RWPE2 (cell line): ENCODE results near the gene SLC44A1.

Experiments
- ATAC-seq: fragments of 200-7000 bp; cut with Tn5 transposase; 3 replicates; pipeline ENCODE4 v1.9.1; 2021; ENCODE audit warnings: low read depth
- DNase-seq: peaks from one replicate; pipeline ENCODE4 v3.0.0-alpha.2; 2020; ENCODE audit warnings: low spot score
- H3K27ac ChIP-seq: fragments of 450-650 bp; 2 replicates; pipeline ENCODE4 v1.5.1; 2017; ENCODE audit warnings: mild to moderate bottlenecking; ENCODE audit not compliant: poor library complexity, severe bottlenecking
- H3K27me3 ChIP-seq: fragments of 250-450 bp; sonication (Bioruptor Pico); 2 replicates; pipeline ENCODE4 v1.5.1; 2021; ENCODE audit warnings: mild to moderate bottlenecking, moderate library complexity; ENCODE audit not compliant: insufficient read depth, poor library complexity, severe bottlenecking
- H3K36me3 ChIP-seq: fragments of 250-450 bp; sonication (Bioruptor Pico); 2 replicates; pipeline ENCODE4 v1.5.1; 2020; ENCODE audit warnings: low read depth, mild to moderate bottlenecking, moderate library complexity
- H3K4me1 ChIP-seq: fragments of 250-450 bp; sonication (Bioruptor Pico); 2 replicates; pipeline ENCODE4 v1.5.1; 2021; ENCODE audit warnings: mild to moderate bottlenecking, moderate library complexity; ENCODE audit not compliant: insufficient read depth, poor library complexity, severe bottlenecking
- H3K4me3 ChIP-seq: fragments of 250-450 bp; sonication (Bioruptor Pico); 2 replicates; pipeline ENCODE4 v1.5.1; 2021; ENCODE audit warnings: mild to moderate bottlenecking, moderate library complexity; ENCODE audit not compliant: severe bottlenecking
- H3K9me3 ChIP-seq: fragments of 250-450 bp; sonication (Bioruptor Pico); 2 replicates; pipeline ENCODE4 v1.5.1; 2021; ENCODE audit warnings: mild to moderate bottlenecking, moderate library complexity; ENCODE audit not compliant: severe bottlenecking
- TF ChIP-seq, protein P1 (sequence below): fragments of 450-650 bp; IDR thresholded peaks from one replicate; pipeline ENCODE4 v1.5.1; 2017; ENCODE audit warnings: mild to moderate bottlenecking, moderate library complexity; ENCODE audit not compliant: poor library complexity, severe bottlenecking

Gene SLC44A1

GRCh38 chr9:105452185-105452584 is 207.7 kb downstream of the SLC44A1 start:
- H3K27ac ChIP-seq: no peak overlapping the region
- no peaks in the 10 kb centered on the region for H3K27me3 ChIP-seq
- TF ChIP-seq, protein P1, sequence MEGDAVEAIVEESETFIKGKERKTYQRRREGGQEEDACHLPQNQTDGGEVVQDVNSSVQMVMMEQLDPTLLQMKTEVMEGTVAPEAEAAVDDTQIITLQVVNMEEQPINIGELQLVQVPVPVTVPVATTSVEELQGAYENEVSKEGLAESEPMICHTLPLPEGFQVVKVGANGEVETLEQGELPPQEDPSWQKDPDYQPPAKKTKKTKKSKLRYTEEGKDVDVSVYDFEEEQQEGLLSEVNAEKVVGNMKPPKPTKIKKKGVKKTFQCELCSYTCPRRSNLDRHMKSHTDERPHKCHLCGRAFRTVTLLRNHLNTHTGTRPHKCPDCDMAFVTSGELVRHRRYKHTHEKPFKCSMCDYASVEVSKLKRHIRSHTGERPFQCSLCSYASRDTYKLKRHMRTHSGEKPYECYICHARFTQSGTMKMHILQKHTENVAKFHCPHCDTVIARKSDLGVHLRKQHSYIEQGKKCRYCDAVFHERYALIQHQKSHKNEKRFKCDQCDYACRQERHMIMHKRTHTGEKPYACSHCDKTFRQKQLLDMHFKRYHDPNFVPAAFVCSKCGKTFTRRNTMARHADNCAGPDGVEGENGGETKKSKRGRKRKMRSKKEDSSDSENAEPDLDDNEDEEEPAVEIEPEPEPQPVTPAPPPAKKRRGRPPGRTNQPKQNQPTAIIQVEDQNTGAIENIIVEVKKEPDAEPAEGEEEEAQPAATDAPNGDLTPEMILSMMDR: no peak
- H3K9me3 ChIP-seq: no peaks in the 10 kb centered on the region
- H3K4me1 ChIP-seq: peaks cover 7% of the 10 kb centered on the region
- H3K36me3 ChIP-seq: peaks cover 2% of the 10 kb centered on the region; the same call in 1 of the 2 replicates
- no peak overlapping the region for H3K4me3 ChIP-seq
- ATAC-seq: no peak
- no peak for DNase-seq

DNA sequence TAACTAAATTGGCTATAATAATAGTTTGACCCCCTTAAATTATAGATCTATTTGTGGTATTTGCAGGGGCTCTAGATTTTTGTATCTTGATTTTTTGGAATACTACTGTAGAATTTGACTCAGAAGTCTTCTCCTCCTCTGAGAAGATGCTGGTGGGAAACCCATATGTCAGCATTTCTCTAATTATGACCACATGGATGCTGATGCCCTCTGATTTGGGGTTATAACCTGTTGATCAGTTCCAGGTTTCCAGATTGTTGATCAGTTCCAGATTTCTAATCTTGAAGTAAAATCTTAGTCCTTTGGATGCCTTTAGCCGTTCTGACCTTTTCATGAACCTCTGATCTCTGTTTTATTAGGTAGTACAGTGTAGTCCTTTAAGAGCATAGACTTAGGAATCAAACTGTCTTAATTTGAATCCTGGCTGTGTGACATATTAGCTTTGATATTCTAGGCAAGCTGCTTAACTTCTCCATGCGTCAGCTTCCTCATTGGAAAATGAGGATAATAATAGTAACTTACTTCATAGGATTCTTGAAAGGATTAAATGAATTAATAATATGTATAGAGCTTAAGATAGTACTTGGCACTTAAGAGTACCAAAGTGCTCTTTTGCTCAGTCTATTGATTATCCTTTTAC is 211.5 kb downstream of the SLC44A1 start:
- H3K27me3 ChIP-seq: no peaks in the 10 kb centered on the region
- no peaks in the 10 kb centered on the region for H3K4me1 ChIP-seq
- TF ChIP-seq, protein P1: no peak
- DNase-seq: no peak
- no peak overlapping the region for H3K27ac ChIP-seq
- peaks cover 2% of the 10 kb centered on the region for H3K9me3 ChIP-seq
- ATAC-seq: no peak
- H3K4me3 ChIP-seq: no peak overlapping the region
- H3K36me3 ChIP-seq: peaks cover 2% of the 10 kb centered on the region; the same call in 1 of the 2 replicates

DNA sequence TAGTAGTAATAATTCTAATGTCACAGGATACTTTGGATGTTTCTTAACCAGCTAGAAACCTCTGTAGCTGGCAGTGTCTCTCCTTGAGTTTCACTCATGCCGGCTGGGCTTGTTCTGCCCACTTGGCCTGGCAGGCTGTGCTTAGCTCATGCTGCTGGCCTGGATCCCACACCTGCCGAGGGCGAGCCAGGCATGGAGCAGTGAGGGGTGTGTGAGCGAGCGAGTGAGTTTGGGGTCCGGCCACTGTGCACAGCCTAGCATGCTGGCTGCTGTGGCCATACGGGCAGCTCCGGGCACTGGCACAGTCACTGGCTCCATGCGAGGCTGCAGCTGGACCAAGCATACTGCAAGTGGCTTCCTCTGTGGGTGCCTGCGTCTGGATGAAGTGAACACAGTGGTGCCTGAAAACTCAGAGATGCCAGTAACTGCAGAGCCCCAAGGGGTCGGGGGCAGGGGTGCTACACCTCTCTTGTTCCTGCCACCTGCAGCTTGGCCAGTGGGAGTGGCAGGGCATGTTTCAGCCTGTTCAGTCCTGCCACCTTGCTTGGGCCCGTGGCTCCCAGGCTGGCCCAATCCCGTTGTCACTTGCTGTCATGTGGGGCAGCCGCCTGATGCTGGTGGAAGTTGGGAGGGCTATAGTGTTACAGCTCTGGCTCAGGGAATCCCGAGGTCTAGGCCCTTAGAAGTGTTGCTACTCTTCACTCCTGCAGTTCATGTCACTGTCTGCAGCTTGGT is 213.3 kb downstream of the SLC44A1 start:
- TF ChIP-seq, protein P1: no peak
- Histone ChIP-seq H3K4me3 (no peak overlapping the region), H3K9me3 (peaks cover 2% of the 10 kb centered on the region), H3K27ac (no peak overlapping the region), H3K36me3 (peaks cover 2% of the 10 kb centered on the region; the same call in 1 of the 2 replicates), H3K4me1 (no peaks in the 10 kb centered on the region), H3K27me3 (no peaks in the 10 kb centered on the region)
- DNase-seq (no peak), ATAC-seq (no peak)

- H3K27me3 ChIP-seq: no peaks in the 10 kb centered on the region
- peaks cover 4% of the 10 kb centered on the region; the same call in 1 of the 2 replicates for H3K36me3 ChIP-seq
- H3K9me3 ChIP-seq: peaks cover 2% of the 10 kb centered on the region
- no peaks in the 10 kb centered on the region for H3K4me1 ChIP-seq
- TF ChIP-seq, protein P1: no peak
- ATAC-seq (no peak), DNase-seq (no peak)
- no peak overlapping the region for H3K4me3 ChIP-seq
- no peak overlapping the region for H3K27ac ChIP-seq
These were observed 214.0 kb downstream of the SLC44A1 start for GRCh38 chr9:105458404-105458803.

DNA sequence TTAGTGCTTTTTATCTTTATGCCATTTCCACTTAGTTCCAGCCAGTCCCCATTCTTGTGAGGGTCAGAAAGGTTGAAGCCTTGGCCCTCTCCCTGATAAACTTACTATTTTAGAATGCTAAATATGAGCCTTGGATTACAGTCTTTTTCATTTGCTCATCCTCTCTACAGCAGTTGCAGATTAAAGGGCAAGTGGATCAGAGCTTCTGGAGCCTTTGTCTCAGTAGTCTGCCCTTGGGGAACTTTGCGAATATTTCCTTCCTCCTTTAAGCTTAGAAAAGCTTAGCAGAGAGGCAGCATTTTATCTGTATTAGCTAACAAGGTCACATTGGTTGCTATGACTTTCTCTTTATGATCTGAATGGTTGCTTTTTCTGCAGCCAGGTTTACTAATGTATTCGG is 214.9 kb downstream of the SLC44A1 start:
- DNase-seq (no peak), ATAC-seq (no peak)
- H3K4me1 ChIP-seq: no peaks in the 10 kb centered on the region
- no peak overlapping the region for H3K4me3 ChIP-seq
- peaks cover 2% of the 10 kb centered on the region for H3K9me3 ChIP-seq
- no peaks in the 10 kb centered on the region for H3K27me3 ChIP-seq
- H3K27ac ChIP-seq: no peak overlapping the region
- peaks cover 8% of the 10 kb centered on the region for H3K36me3 ChIP-seq
- TF ChIP-seq, protein P1: no peak
